GM21526 (cell line): ENCODE measurements around the gene PLCG2.
"Not testable (repeated sequence)": the region's sequence is repeated elsewhere in the genome, so short reads cannot be mapped to it uniquely, and the experiment has no call there.

Source experiments
- ATAC-seq: cut with Tn5 transposase; IDR thresholded peaks from one replicate; pipeline ENCODE4 v1.9.1; 2021; ENCODE audit warnings: moderate library complexity; ENCODE audit not compliant: unreplicated experiment, low FRiP score

The PLCG2 gene

DNA sequence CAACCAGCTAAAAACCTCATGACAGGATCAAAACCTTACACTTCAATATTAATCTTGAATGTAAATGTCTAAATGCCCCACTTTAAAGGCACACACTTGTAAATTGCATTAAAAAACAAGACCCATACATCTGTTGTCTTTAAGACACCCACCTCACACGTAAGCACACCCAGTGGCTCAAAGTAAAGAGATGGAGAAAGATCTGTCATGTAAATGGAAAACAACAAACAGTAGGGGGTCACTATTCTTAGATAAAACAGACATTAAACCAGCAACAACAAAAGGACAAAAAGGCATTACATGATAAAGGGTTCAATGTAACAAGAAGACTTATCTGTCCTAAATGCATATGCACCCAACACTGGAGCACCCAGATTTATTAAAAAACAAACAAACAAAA, 196.5 kb downstream of the PLCG2 start:
- ATAC-seq: no peak

DNA sequence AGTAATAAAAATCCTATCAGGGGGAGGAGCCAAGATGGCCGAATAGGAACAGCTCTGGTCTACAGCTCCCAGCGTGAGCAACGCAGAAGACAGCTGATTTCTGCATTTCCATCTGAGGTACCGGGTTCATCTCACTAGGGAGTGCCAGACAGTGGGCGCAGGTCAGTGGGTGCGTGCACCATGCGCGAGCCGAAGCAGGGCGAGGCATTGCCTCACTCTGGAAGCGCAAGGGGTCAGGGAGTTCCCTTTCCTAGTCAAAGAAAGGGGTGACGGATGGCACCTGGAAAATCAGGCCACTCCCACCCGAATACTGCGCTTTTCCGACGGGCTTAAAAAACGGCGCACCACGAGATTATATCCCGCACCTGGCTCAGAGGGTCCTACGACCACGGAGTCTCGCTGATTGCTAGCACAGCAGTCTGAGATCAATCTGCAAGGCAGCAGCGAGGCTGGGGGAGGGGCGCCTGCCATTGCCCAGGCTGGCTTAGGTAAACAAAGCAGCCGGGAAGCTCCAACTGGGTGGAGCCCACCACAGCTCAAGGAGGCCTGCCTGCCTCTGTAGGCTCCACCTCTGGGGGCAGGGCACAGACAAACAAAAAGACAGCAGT, 198.3 kb downstream of the PLCG2 start:
- not testable (repeated sequence) for ATAC-seq

DNA sequence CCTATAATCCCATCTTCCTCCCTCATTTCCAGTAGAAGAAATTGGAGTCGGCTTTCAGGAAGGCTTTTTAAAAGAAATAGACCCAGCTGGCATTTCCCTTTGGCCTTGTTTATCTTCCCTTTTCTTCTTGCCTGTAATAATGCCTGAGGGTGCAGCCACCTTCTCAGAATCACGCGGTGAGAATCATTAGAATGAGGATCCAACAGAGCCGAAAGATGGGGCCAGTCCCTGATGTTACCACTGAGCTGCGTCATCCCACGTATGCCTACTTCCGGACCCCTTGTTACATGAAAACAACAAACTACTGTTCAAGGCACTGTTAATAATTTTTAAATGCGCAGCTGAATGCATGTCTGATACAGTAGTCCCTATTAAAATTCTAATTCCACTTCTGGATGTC, 208.0 kb downstream of the PLCG2 start:
- no peak for ATAC-seq

DNA sequence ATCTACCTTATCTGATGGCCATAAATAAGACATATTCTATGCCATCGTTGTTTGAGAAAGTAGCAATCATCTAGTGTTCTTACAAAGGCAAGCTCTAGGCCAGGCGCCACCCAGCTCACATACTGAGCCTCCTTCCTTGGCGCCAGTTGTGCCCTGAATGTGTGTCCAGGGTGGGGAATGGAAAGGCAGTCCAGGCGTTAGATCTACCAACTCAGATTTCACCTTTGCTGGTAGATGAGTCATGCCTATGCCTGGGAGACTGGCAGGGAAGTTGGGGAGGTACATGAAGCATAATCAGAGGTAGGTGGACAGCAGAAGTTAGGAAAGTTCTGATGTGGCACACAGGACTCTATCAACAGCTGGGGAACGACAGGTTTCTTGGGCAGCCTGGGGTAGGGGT, 208.6 kb downstream of the PLCG2 start:
- no peak for ATAC-seq

DNA sequence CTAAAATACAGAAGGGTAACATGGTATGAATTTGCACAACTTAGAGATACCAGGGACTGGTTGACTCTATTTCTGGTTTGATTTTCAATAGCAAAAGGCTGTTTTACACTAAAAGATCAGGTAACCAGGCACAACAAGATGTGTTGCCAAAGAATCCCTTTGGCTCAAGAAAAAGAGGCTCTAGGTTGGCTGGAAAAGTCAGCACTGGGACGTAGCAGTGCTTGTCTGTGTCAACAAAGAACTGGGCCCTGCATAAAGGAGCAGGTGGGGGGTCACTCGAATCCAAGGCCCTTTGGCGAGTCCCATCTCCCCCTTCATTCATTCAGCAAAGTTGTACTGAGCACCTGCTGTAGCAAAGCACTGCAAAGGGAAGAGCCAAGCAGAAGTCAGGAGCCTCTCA, 213.8 kb downstream of the PLCG2 start:
- ATAC-seq: no peak

DNA sequence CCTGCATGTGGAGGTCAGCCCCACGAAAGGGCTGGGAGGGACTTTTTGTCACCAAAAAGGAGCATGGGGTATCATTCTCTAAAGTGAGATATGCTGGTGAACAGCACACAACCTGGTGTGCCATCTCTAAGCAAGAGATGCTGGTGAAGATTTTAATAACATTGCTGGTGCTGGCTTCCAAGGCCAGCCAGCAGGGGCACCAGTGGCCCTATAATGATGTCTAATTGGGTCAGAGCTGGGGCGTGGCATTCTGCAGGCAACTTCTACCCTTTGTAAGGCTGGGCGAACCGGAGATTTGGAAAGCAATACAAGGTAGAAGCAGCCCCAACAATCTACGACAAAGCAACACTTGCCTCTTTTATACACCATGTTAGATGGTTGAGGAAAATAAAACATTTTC, 215.4 kb downstream of the PLCG2 start:
- no peak for ATAC-seq

DNA sequence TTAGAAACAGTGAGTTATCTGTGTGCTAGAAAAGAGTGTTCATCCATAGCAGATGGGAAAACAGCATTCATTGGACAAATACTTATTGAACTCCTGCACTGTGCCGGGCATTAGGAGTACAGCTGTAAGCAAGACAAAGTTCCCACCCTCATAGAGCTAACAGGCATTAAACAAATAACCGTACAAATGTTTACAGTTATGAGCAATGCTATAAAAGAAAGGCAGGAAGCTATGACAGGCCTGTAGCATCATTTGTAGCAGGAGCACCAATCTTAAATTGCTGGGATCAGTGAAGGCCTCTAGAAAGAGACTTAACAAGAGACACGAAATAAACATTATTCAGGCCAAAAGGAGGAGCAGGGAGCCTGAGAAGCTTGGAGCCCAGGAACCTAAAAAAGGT, 216.6 kb downstream of the PLCG2 start:
- ATAC-seq: no peak

DNA sequence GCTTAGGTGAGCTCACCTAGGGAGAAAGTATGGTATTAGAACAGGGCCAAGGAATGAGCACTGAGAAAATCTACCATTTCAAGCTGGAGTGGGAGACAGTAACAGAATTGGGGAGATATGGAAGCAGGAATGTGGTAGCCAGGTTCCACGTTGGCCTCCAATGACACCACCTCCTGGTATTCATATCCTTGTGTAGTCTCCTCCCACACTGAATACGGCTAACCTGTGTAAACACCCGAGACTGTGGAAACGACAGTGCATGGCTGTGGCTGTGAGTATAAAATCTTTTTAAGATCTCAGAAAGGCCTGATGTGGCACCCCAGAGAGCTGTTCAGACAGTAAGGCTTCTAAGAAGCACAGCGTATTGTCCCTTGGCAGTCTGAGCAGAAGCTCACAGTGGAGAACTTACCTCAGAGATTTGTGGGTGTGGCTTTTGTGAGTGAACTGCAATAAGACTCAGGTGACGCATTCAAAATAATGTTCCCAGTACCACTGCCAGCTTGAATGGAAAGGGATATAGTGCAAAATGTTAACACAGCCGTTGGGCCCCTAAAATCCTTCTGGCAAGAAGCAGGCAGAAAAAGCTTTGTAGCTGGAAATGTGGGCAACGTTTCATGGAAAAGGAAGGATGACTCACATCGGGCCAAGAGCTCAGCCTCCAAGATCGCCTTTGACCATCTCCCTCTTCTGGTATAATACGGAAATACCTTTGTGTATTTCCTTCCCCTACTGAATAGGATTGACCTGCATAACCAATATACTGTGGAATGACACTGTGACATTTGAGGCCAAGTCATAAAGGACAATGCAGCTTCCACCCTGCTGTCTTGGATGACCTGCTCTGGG, 217.8 kb downstream of the PLCG2 start:
- ATAC-seq: no peak

DNA sequence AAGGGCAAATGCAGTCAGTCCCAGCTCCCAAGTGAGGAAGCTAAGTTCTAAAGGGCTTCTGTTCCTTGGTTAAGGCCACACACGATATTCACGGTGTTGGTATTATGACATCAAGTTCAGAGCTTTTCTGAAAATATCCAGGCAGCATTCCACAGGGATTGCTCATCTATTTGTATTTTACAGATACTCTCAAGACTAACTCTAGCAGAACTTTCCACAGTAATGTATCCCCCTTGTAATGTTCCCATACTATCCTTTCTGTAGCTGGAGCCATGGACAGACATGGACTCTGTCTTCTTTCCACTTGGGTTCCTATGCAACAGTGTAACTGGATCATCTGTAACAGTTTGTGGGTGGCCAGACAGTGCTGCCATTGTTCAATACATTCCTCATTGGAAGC, 218.6 kb downstream of the PLCG2 start:
- ATAC-seq: no peak

DNA sequence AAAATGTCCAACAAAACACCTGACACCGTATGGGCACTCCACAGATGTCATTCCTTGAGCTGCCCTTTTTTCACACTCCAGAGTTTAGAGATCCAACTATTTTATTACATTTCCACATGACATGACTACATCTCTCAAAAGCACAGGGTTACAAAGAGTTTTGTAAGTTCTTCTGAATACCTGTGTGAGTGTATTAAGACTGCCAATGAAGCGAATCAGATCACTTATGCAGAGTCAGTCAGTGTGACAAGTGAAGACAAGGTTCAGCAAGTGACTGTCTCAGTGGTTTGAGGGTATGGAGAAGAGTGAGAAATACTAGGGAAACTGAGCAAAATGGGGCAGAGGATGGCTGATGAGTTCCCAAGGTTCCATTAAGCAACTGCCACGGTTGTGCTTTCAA, 223.7 kb downstream of the PLCG2 start:
- ATAC-seq: no peak

DNA sequence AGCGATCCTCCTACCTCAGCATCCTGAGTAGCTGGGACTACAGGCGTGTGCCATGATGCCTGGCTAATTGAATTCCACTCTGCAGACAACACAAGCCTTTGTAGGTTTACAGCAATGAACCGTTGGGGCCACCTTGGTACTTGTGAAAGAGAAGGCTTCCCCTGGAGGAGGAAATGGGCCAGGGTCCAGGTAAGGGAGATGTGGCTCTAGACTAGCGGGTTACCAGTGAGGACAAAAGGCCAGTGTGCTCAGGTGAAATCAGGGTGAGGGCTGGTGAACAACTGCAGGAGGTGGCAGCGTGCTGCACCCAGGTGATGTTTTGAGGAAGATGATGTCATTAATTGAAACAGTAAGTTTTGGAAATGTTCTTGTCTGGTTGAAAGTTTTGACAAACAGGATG, 225.5 kb downstream of the PLCG2 start:
- ATAC-seq: no peak

DNA sequence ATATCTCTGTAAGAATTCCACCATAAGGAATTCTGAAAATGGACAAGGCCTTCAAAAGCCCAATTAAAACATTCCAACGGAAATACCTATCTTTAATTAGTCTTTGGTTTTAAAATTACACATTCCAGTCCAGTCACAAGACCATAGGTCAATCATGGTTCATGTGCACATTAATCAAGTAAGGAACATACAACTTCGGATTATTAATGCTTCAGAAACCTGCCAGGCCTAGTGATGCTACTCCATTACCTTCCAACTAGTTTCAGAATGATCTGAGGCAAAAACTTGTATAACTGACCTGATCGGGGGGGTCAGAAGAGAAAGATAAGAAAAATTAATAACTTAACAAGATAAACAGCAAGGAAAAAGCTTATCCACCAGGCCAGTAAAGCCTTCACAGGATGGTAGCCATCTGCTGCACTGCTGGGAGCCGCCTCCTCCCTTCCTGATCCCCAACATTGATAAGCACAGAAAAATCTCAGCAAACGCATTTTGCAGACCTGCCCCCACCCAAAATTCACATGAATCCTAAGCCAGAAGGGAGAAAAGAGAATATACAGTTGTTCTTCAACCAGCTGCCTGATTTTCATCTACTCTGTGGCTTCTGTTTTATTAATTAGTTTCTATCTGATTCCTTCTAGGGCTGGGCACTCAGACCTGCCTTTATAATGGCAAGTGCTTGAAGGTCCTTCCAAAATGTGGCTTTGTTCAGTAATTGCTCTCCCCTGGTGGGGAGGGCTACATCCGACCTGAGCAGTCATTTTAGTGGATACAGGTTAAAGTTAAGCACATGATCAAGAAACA, 226.1 kb downstream of the PLCG2 start:
- ATAC-seq: no peak

DNA sequence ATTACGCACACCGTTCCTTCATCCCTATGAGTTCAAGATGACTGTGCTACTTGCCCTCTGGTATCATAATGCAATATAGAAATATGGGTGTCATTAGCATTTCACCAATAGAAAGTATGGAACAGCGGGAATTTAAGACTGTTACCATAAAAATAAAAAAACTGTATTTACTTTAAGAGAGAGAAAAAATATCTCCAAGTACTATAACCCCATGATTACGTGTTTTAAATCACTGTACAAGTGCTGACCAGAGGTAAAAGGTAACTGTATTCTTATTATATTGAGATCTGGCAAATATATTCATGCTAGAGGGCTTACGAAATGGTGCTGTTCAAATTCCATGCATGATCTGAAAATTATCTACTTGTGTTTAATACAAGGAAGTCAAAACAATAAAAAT, 226.9 kb downstream of the PLCG2 start:
- ATAC-seq: no peak

DNA sequence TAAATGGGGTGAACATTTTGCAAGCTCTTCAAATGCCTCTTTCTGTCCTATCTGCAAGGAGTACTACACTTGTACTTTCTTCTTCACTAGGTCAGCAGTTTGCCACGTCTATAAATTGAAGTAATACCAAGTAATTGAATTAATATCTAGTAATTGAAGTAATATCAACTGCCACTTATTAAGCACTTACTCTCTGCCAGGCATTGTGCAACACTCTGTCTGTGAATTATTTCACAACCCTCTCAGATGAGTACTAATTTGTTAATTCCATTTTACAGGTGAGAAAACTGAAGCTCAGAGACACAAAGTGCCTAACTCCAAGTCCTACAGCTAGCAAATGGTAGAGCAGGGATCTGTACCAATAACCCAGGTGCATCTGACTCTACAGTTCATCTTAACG, 228.1 kb downstream of the PLCG2 start:
- no peak for ATAC-seq

DNA sequence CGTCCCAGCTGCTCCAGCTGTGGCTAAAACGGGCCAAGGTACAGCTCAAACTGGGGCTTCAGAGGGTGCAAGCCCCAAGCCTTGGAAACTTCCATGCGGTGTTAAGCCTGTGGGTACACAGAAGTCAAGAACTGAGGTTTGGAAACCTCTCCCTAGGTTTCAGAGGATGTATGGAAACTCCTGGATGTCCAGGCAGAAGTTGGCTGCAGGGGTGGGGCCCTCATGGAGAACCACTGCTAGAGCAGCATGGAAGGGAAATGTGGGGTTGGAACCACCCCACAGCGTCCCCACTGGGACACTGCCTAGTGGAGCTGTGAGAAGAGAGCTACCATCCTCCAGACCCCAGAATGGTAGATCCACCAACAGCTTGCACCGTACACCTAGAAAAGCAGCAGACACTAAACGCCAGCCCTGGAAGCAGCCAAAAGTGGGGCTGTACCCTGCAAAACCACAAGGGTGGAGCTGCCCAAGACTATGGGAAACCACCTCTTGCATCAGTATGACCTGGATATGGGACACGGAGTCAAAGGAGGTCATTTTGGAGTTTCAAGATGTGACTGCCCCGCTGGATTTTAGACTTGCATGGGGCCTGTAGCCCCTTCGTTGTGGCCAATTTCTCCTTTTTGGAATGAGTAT, 230.0 kb downstream of the PLCG2 start:
- no peak for ATAC-seq

DNA sequence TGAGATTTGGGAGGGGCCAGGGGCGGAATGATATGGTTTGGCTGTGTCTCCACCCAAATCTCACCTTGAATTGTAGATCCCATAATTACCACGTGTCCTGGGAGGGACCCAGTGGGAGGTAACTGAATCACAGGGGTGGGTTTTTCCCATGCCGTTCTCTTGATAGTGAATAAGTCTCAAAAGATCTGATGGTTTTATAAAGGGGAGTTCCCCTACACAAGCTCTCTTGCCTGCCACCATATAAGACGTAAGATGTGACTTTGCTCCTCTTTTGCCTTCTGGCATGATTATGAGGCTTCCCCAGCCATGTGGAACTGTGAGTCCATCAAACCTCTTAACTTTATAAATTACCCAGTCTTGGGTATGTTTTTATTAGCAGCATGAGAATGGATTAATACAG, 230.7 kb downstream of the PLCG2 start:
- not testable (repeated sequence) for ATAC-seq

DNA sequence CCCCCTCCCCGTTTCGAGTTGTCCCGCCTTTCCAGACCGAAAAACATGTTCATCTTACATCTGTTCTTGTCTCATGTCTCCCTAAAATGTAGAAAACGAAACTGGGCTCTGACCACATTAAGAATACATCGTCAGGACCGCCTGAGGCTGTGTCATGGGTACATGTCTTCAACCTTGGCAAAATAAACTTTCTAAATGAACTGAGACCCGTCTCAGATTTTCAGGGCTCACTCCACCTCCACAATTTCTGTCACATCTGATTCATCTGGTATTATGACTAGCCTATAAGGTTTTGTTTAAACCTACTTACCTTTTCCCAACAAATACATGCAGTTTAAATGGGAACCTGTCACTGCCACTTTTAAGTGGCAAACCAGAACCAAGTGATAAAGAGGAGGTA, 231.6 kb downstream of the PLCG2 start:
- no peak for ATAC-seq

DNA sequence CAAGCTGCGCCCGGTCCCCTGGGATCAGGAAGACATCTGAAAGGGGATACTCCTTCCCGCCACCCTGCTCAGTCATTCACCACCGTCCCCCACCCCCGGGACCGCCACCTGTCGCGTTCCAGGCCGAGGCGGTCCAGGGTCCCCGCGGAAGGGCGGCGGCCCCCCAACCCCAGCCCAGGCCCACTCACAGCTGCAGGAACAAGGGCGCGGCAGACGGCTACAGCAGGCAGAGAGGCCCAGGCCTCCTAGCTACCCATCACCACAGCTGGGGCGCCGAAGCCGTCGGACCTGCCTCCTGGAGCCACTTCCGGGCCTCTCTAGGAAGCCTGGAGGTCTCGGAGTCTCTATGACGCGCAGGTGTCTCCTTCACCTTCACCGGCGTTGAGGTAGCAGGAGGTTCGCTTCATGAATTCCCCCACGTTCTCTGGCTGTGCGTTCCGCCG, 232.1 kb downstream of the PLCG2 start, which contains the start of gene SDR42E1:
Gene SDR42E1, minus strand, starts transcription at position 272 of the 443 bp plus-strand sequence. CDS start 10,612 bp downstream, outside the sequence.
- ATAC-seq: peak; percentile 91
